LNCAP (cell line): ENCODE results near the gene ERN1.

Experiments used
- CTCF ChIP-seq: fragments of 450-650 bp; IDR thresholded peaks from 2 replicates; pipeline ENCODE4 v1.5.1; 2017; ENCODE audit warnings: mild to moderate bottlenecking

ERN1 gene

GRCh38 chr17:64016231-64016784, 113.6 kb downstream of the ERN1 start:
- 0 out of 2 replicates have a peak, but pooled peaks have one; percentile 10 for TF ChIP-seq CTCF

DNA sequence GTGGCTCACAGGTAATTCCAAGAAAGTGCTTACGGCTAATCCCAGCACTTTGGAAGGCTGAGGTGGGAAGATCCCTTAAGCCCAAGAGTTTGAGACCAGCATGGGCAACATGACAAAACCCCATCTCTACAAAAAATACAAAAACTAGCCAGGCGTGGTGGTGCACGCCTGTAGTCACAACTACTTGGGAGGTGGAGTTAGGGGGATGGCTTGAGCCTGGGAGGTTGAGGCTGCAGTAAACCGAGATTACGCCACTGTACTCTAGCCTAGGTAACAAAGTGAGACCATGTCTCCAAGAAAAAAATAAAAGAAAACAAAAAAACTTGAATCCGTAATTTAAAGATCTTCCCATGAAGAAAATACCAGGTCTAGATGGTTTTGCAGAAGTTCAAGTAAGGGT, 114.5 kb downstream of the ERN1 start:
- no peak for TF ChIP-seq CTCF

DNA sequence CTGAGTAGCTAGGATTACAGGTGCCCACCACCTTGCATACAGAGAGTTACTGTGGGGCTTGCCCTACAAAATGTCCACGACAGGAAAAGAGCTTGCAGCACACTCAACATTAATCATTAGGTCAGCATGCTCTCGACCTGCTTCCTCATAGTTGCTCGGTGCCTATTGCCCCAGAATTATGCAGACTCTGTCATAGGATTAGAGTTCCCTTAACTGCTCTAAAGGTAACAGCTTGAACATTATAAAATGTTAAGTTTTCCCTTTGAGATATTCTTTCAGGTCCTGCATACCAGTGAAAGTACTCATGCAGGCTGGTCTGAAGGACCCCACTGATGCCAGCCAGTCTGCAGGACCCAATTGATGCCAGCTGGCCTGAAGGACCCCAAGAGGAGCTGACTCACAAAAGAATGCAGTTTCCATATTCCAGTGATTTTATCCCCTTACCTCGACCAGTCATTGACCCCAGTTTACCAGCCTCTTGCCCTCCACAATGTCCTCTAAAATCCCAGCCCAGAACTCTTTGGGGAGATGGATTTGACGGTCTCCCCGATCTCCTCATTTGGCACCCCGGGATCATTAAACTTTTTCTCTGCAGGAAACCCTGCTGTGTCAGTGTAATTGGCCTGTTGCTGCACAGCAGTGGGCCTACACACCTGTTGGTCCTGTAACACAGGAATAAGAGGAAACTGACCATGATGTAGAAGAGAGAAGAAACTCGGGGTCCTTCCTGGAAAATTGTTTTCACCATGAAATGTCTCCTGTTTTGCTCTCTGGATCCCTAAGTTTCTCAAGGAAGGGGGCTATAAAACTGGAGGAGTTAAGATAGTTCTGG, 120.2 kb downstream of the ERN1 start:
- no peak for TF ChIP-seq CTCF

DNA sequence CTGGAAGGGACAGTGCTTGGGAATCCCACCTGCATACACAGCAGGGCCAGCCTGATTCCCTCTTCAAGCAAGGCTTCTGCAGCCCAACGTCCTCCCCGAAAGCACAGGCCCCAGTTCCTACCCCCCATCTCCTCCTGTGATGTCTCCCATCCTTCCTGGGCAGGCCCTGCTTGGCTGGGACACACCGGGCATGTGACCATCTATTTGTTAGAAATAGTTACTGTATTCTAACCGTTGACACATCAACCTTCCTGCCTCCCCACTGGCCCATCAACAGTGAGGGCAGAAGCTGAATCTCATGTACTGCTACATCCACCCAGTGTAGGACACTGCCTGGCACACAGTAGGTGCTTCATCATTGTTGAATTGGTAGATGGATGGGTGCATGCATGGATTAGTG, 121.1 kb downstream of the ERN1 start:
- no peak for TF ChIP-seq CTCF

- TF ChIP-seq CTCF: no peak
Observed at GRCh38 chr17:64008346-64008745, 121.6 kb downstream of the ERN1 start.

- TF ChIP-seq CTCF: no peak
Observed at GRCh38 chr17:64007838-64008282, 122.1 kb downstream of the ERN1 start.

GRCh38 chr17:64006361-64007088, 123.4 kb downstream of the ERN1 start:
- TF ChIP-seq CTCF: no peak
